NCI-H524 treated with DMSO at 0.1 percent for 48 hours (cell line): Measurements from ENCODE around the gene ABCF2.

Experiments
- DNase-seq: peaks from one replicate; lab custom pipeline; 2025; lab: John Stamatoyannopoulos, UW

ABCF2 gene

DNA sequence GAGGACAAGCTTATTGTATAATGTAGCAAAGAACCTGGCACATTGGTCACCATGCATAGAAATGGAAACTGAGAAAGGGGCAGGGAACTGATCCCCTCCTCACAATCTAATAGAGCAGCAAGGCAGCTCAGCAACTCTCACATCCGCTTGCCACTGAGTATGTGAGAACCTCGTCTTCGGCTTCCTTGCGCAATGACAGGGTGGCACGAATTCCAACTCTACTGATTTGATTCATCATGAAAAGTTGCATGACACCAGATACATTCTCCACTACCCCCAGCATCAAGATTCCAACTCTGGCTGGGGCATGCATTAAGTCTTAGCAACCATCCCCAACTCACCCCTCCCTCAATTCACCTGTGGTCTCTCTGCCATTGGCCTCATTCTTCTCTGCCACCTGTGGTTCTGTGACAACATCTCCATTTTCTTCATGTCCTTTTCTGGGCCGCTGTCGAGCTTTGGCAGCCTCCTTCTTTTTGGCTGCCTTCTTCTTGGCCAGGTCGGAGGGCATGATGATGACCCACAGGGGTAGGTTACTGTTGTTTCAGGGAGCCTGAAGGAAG lies 976 bp downstream of the ABCF2 start:
- no peak for DNase-seq

GRCh38 chr7:151223728-151224127 lies 3.3 kb downstream of the ABCF2 start:
- DNase-seq, result no peak

DNA sequence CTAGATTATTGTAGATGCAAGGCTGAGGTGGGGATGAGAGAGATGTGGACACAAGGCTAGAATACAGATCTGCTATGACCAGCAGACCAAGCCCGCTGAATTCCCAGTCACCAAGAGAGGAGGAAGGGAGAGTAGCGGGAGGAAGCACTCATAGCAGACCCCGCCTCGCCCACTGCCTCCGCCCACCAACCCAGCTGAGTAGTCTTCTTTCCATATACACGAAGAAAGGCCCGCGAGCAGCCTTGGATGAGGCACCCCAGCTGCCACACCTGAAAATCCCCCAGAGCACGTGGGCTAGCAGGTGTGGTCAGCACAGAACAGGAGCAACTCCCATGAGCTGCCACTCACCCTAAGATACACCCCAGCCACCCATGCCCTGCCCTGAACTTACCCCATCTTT lies 8.8 kb downstream of the ABCF2 start:
- no peak for DNase-seq

GRCh38 chr7:151215396-151215795 lies 11.6 kb downstream of the ABCF2 start:
- DNase-seq, result no peak

GRCh38 chr7:151213826-151214225 lies 13.2 kb downstream of the ABCF2 start:
- no peak for DNase-seq

GRCh38 chr7:151212626-151213025 lies 14.4 kb downstream of the ABCF2 start:
- DNase-seq, result no peak

DNA sequence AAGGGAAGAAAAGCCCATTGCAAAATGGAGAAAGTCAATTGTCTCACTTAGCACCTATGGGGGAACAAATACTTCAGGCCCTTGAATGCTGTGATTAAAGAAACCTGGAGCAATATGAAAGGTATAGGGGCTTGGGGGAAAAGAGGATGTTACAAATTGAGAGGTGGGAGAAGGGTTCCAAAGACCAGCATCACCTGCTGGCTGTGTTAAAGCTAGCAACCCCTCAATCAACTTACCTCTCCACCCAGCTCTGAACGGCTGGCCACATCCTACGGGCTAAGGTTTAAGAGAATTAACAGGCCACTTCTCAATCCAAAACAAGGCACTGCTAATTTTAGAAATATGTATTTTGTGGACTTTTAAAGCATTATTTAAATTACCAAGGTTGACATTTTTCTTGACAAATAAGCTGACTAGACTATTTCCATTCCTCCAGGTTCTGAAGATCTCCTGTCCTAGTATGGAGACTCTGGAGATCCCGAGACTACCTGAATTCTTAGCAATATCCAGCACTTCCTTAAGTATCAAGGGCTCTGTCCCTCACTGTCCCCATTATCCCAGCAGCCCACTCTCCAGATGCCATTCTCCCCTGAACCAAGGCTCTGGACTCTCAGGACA lies 15.7 kb downstream of the ABCF2 start:
- DNase-seq, result no peak

DNA sequence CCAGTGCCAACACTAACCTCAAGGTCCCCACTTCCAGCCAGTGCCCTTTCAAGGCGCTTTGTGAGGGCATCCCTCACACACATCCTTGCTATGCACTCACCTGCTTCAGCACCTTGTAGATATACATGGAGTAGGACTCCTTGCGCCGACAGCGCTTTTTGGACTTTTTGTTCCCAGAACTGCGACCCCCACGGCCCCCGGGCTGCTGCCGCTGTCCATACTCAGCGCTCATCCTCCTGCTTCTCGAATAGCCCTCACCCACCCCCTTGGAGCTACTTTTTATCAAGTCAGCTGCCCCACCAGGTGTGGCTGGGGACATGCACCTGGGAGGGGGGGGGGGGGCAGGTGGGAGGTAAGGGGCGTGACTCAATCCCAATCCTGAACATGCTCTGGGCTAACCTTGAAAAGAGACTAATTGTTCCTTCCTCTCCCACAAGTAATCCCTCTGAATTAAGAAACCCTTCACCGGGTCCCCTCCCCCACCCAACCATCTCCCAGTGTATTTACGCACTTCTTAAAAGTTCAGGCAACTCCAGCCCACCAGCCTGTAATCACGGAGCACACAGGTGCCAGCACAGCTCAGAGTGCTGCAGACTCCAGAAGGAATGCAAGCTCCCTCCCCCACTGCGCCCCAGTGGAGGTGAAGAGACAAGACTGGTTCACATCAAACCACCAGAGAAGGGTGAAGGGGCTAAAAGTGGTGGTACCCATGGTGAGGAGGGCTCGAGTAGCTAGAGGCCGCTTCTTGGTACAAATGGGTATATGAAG lies 16.7 kb downstream of the ABCF2 start, which contains the start of gene H2BK1:
Gene H2BK1, minus strand, starts transcription at position 402 of the 768 bp plus-strand sequence. Its CDS starts 170 bp downstream, at position 232.
- no peak for DNase-seq

DNA sequence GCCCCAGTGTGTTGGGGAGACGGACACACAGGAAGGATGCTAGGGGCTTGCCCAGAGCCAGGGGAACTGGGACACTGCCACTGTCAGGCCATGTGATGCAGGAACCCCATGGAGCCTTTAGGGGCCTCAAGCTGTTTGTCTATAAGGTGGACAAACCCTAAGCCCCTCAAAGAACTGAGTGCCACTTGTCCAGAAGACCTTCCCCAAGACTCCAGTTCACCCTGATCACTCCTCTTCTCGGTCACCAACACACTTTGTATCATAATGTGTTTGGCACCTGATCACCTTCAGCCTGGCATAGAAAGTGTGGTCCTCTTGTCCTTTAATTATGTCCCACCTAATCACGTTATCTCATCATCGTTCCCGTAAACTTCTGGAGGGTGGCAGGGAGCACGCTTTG lies 17.4 kb downstream of the ABCF2 start:
- DNase-seq, result no peak

DNA sequence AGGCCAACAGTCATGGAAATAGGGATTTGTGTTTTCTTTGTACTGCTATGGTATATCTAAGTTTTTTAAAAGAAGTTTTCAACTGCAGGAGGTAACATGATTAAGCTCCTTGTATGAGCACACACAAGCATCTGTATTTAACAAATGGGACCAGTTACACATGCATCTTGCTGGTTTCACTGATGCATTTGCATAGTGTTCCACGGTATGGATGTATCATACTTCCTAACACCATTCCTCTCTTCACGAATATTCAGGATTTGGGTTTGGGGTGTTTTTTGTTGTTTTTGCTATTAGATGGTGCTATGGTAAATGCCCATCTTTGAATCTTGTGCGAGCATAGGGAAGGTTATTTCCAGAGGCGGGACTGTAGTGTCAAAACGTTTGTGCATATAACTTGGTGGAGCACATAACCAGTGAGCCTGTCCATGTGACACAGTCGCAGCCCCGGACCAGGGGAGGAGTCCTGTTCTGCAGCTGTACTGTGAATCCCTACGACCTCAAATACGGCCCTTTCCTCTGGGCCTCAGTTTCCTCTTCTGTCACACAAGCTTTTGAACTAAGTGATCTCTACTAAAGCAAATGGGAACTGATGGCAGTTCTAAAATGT lies 18.6 kb downstream of the ABCF2 start:
- DNase-seq, result no peak

GRCh38 chr7:151207804-151208203 lies 19.2 kb downstream of the ABCF2 start:
- DNase-seq, result no peak

- DNase-seq, result no peak
These were observed 19.7 kb downstream of the ABCF2 start for GRCh38 chr7:151207315-151207714.

DNA sequence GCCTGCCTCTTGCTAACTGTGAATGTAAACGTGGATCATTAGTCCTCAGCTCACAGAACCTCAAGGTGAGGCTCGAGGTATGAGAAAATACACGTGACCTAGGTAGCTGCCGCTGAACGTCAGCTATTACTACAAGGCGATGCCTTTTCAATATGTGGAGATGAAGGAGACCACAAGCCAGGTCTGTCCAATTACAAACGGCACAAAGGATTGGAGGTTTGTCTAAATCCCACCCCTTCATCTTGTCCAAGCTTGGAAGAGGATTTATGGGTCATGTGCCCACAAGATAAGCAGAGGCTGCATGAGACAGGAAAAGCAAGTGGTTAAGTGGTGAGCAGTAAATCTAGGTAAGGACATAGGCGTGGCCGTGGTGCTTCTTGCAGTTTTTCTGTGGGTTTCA lies 20.1 kb downstream of the ABCF2 start:
- no peak for DNase-seq

DNA sequence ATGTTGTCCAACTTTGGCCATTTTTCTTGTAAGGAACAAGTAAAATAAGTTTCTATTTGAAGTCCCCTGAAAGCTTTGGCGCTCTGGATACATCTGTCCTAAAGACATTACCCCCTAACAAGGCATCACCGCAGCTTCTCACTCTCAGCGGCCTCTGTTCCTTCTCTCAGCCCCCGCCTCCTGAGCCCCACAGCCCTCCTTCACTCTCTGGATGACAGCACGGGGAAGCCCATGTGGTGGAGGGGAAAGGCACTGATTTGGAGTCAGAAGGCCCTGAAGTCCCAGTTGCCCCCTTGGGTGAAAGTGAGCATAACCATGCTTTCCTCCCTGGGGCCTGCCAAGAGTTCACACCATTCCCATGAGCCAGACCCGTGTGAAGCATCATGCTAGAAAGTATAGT lies 21.3 kb downstream of the ABCF2 start:
- DNase-seq, result no peak

DNA sequence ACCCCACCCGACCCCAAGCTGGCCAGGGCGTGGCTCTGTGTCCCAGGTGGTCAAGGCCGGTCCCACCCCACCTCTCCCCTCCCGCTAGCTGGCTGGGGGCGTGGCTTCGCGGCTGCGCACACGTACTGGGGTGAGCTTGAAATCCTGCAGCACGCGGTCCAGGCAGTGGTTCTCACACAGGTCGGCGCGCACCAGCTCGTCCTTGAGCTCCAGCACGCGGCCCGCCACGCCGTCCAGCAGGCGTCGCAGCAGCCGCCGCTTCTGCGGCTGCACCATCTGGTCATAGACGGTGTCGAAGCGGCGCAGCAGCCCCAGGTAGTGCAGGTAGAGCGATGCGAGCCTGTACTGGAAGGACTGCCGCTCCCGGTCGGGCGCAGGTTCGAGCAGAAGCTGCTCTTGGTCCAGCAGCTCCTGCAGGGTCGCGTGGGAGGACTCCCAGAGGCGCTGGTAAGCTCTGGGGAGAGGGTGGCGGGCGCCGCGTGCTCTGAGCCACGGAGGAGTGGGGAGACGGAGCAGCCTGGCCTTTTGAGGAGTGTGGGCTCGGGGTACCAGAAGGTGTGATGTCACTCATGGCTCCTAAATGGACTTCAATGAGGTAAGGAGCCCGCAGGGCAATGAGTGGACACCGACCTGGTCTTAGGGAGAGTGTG lies 22.5 kb downstream of the ABCF2 start:
- no peak for DNase-seq

DNA sequence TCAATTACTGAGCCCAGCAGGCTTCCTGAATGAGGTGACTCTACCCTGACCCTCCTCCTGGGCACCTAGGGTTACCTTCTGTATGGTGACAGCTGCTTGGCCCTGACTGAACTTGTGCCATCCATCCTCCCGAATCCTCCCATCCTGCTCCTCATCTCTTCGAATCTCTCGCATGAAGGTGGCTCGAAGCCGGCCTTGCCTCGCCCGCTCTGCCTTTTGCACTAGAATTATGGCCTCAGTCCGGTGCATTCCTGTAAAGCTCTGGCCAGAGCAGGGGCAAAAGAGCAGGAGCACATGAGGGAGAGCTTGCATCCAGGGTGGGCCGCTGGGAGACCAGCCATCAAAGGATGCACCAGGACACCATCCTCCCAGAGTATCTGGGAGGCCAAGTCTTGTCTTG lies 24.2 kb downstream of the ABCF2 start:
- no peak for DNase-seq

GRCh38 chr7:151201751-151202150 lies 25.3 kb downstream of the ABCF2 start:
- DNase-seq, result no peak

GRCh38 chr7:151201344-151201743 lies 25.7 kb downstream of the ABCF2 start:
- DNase-seq, result no peak

GRCh38 chr7:151198945-151199848 lies 27.8 kb downstream of the ABCF2 start:
- no peak for DNase-seq

DNA sequence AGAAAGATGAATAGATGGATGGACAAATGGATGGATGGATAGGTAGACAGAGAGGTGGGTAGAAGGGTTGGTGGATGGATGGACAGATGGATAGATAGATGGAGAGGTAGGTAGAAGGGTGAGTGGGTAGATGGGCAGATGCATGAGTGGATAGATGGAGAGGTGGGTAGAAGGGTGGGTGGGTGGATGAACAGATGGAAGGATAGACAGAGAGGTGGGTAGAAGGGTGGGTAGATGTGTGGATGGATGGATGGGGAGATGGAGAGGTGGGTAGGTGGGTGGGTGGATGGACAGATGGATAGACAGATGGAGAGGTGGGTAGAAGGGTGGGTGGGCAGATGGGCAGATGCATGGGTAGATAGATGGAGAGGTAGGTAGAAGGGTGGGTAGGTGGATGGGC lies 29.1 kb downstream of the ABCF2 start:
- DNase-seq, result no peak
